Superior temporal gyrus (tissue), 1 donor: ENCODE results near the gene NCOA6.
"Not testable (repeated sequence)": the region's sequence is repeated elsewhere in the genome, so short reads cannot be mapped to it uniquely, and the experiment has no call there.

Experiments
- DNase-seq: peaks from one replicate; pipeline ENCODE4 v3.0.0-alpha.2; 2016; ENCODE audit errors: extremely low spot score

The NCOA6 gene

GRCh38 chr20:34720266-34720665 lies 105.2 kb downstream of the NCOA6 start:
- DNase-seq, result no peak

GRCh38 chr20:34719242-34720017 lies 106.0 kb downstream of the NCOA6 start:
- not testable (repeated sequence) for DNase-seq

GRCh38 chr20:34717230-34718095 lies 108.0 kb downstream of the NCOA6 start:
- peak; percentile 22 for DNase-seq

- no peak for DNase-seq
Observed at GRCh38 chr20:34716921-34717229, 108.6 kb downstream of the NCOA6 start.

GRCh38 chr20:34715384-34715783 lies 110.1 kb downstream of the NCOA6 start:
- no peak for DNase-seq

GRCh38 chr20:34713944-34714515 lies 111.4 kb downstream of the NCOA6 start:
- not testable (repeated sequence) for DNase-seq

- peak; percentile 20 for DNase-seq
Observed at GRCh38 chr20:34713194-34713943, 112.1 kb downstream of the NCOA6 start.

- DNase-seq, result no peak
Observed at GRCh38 chr20:34712525-34713192, 112.8 kb downstream of the NCOA6 start.

- no peak for DNase-seq
Observed at GRCh38 chr20:34711813-34712430, 113.5 kb downstream of the NCOA6 start.

GRCh38 chr20:34710861-34711574 lies 114.4 kb downstream of the NCOA6 start:
- DNase-seq, result no peak

GRCh38 chr20:34710568-34710839 lies 114.9 kb downstream of the NCOA6 start:
- no peak for DNase-seq

GRCh38 chr20:34709831-34710567 lies 115.5 kb downstream of the NCOA6 start:
- peak; percentile 64 for DNase-seq

GRCh38 chr20:34709044-34709830 lies 116.2 kb downstream of the NCOA6 start:
- DNase-seq, result peak; percentile 40

GRCh38 chr20:34708621-34709043 lies 116.8 kb downstream of the NCOA6 start:
- DNase-seq, result peak; percentile 74

GRCh38 chr20:34706912-34707784 lies 118.3 kb downstream of the NCOA6 start:
- no peak for DNase-seq

- DNase-seq, result no peak
Observed at GRCh38 chr20:34706302-34706875, 119.1 kb downstream of the NCOA6 start.
